ENCODE measurements around the gene EDN1.

The EDN1 gene

GRCh38 chr6:12335717-12336116, 45.6 kb downstream of the EDN1 start:
- no peak for TF ChIP-seq EZH2 (IDR thresholded peaks at IDR 0.05; ENCODE audit: borderline replicate concordance, low read depth, low read length, severe bottlenecking)
- no peak for TF ChIP-seq CTCF (IDR thresholded peaks at IDR 0.05; ENCODE audit: borderline replicate concordance, extremely low read depth, low read length, poor library complexity, severe bottlenecking)
- Histone ChIP-seq H3K27ac (ENCODE audit: low read length) (no peak overlapping the region), H3K9ac (ENCODE audit: low read depth, low read length) (no peak overlapping the region), H3K36me3 (ENCODE audit: insufficient read depth, low read length) (no peaks in the 10 kb centered on the region), H3K79me2 (ENCODE audit: insufficient read depth, low read length) (no peaks in the 10 kb centered on the region), H3K4me3 (ENCODE audit: low read depth in 1 of 2, low read length in 2 of 2) (no peak overlapping the region), H4K20me1 (ENCODE audit: insufficient read depth, low read length) (no peaks in the 10 kb centered on the region), H3K4me2 (ENCODE audit: insufficient read depth, low read length) (no peak overlapping the region), H3K9me3 (ENCODE audit: insufficient read depth, low read length, severe bottlenecking) (no peaks in the 10 kb centered on the region), H3K4me1 (ENCODE audit: insufficient read depth, low read length) (no peaks in the 10 kb centered on the region), H2AFZ (ENCODE audit: low read depth, low read length) (no peak overlapping the region), H3K27me3 (ENCODE audit: insufficient read depth, low read length, poor library complexity) (no peaks in the 10 kb centered on the region)
- DNase-seq, result no peak
- no peak for ATAC-seq (ENCODE audit: insufficient read depth, low read depth)

- Histone ChIP-seq H3K27me3 (ENCODE audit: insufficient read depth, low read length, poor library complexity) (no peaks in the 10 kb centered on the region), H3K9ac (ENCODE audit: low read depth, low read length) (no peak overlapping the region), H3K9me3 (ENCODE audit: insufficient read depth, low read length, severe bottlenecking) (no peaks in the 10 kb centered on the region), H3K4me2 (ENCODE audit: insufficient read depth, low read length) (no peak overlapping the region), H3K27ac (ENCODE audit: low read length) (no peak overlapping the region), H3K4me1 (ENCODE audit: insufficient read depth, low read length) (no peaks in the 10 kb centered on the region), H3K79me2 (ENCODE audit: insufficient read depth, low read length) (no peaks in the 10 kb centered on the region), H4K20me1 (ENCODE audit: insufficient read depth, low read length) (no peaks in the 10 kb centered on the region), H3K4me3 (ENCODE audit: low read depth in 1 of 2, low read length in 2 of 2) (no peak overlapping the region), H2AFZ (ENCODE audit: low read depth, low read length) (no peak overlapping the region), H3K36me3 (ENCODE audit: insufficient read depth, low read length) (no peaks in the 10 kb centered on the region)
- TF ChIP-seq CTCF (IDR thresholded peaks at IDR 0.05; ENCODE audit: borderline replicate concordance, extremely low read depth, low read length, poor library complexity, severe bottlenecking) (no peak), EZH2 (IDR thresholded peaks at IDR 0.05; ENCODE audit: borderline replicate concordance, low read depth, low read length, severe bottlenecking) (no peak)
- DNase-seq (no peak), ATAC-seq (ENCODE audit: insufficient read depth, low read depth) (no peak)
Measured at GRCh38 chr6:12336121-12336971, 46.2 kb downstream of the EDN1 start.

- ATAC-seq (ENCODE audit: insufficient read depth, low read depth), result no peak
- Histone ChIP-seq H3K27ac (ENCODE audit: low read length) (no peak overlapping the region), H4K20me1 (ENCODE audit: insufficient read depth, low read length) (no peaks in the 10 kb centered on the region), H3K79me2 (ENCODE audit: insufficient read depth, low read length) (no peaks in the 10 kb centered on the region), H3K4me2 (ENCODE audit: insufficient read depth, low read length) (no peak overlapping the region), H2AFZ (ENCODE audit: low read depth, low read length) (no peak overlapping the region), H3K9me3 (ENCODE audit: insufficient read depth, low read length, severe bottlenecking) (no peaks in the 10 kb centered on the region), H3K27me3 (ENCODE audit: insufficient read depth, low read length, poor library complexity) (no peaks in the 10 kb centered on the region), H3K36me3 (ENCODE audit: insufficient read depth, low read length) (no peaks in the 10 kb centered on the region), H3K4me1 (ENCODE audit: insufficient read depth, low read length) (no peaks in the 10 kb centered on the region), H3K9ac (ENCODE audit: low read depth, low read length) (no peak overlapping the region), H3K4me3 (ENCODE audit: low read depth in 1 of 2, low read length in 2 of 2) (no peak overlapping the region)
- no peak for TF ChIP-seq EZH2 (IDR thresholded peaks at IDR 0.05; ENCODE audit: borderline replicate concordance, low read depth, low read length, severe bottlenecking)
- no peak for TF ChIP-seq CTCF (IDR thresholded peaks at IDR 0.05; ENCODE audit: borderline replicate concordance, extremely low read depth, low read length, poor library complexity, severe bottlenecking)
- no peak for DNase-seq
Measured at GRCh38 chr6:12339022-12339421, 48.9 kb downstream of the EDN1 start.

Data from DND-41 (cell line).